Vagina (tissue), 2 donors: Measurements from ENCODE around the gene BICC1.

Experiments used
- POLR2A ChIP-seq, 2 donors: fragments of 450-650 bp; IDR thresholded peaks; one replicate each; pipeline ENCODE4 v1.6.1; 2017; ENCODE audit warnings: antibody characterized with exemption in 2 of 2, mild to moderate bottlenecking in 2 of 2, moderate library complexity in 2 of 2
- POLR2AphosphoS5 ChIP-seq, 2 donors: sonication (generic); formaldehyde crosslinking; IDR thresholded peaks; one replicate each; pipeline ENCODE4 v1.9.0; 2017; ENCODE audit warnings: antibody characterized with exemption in 2 of 2, mild to moderate bottlenecking in 2 of 2, low read depth in 1 of 2; ENCODE audit not compliant: insufficient read depth in 1 of 2

- TF ChIP-seq POLR2A (IDR thresholded peaks at IDR 0.05) (no peak), POLR2AphosphoS5 (IDR thresholded peaks at IDR 0.05; ENCODE audit: insufficient read depth in 1 of 2, low read depth in 1 of 2) (no peak)
Observed at GRCh38 chr10:58660575-58661255, 148.0 kb downstream of the BICC1 start.
